Measurements from ENCODE around the gene CDH23.

- no peak for TF ChIP-seq CTCF (conservative IDR thresholded peaks at IDR 0.05; ENCODE audit: low read length)
- no peak for TF ChIP-seq EZH2phosphoT487 (IDR thresholded peaks at IDR 0.05; ENCODE audit: borderline replicate concordance)
These were observed 37.2 kb upstream of the CDH23 start for GRCh38 chr10:71359364-71360046.

All from Loucy (cell line).